HepG2 (cell line): ENCODE data around the gene MRPL34. TPM values are rescaled to one million over a fixed set of nuclear protein-coding genes. Genes with fewer than 3 reads are reported as not detected.

Source experiments
- DPF2 ChIP-seq: sonication (generic); formaldehyde crosslinking; IDR thresholded peaks from 2 replicates; pipeline ENCODE4 v1.4.0; 2020; ENCODE audit warnings: mild to moderate bottlenecking, low read depth, missing genetic modification reagents, borderline replicate concordance
- IRF1 ChIP-seq: sonication (generic); formaldehyde crosslinking; IDR thresholded peaks from 2 replicates; pipeline ENCODE4 v1.4.0; 2020; ENCODE audit warnings: low read depth, mild to moderate bottlenecking, missing genetic modification reagents
- MXD3 ChIP-seq: IDR thresholded peaks from 2 replicates; pipeline ENCODE4 v1.6.1; 2016; ENCODE audit warnings: mild to moderate bottlenecking, missing biosample characterization, missing genetic modification reagents
- NCOR1 ChIP-seq: fragments of 200-600 bp; sonication (generic); IDR thresholded peaks from 2 replicates; pipeline ENCODE4 v1.7.0; 2017; ENCODE audit warnings: antibody characterized with exemption, low read length, borderline replicate concordance
- NFATC3 ChIP-seq: sonication (generic); formaldehyde crosslinking; IDR thresholded peaks from 2 replicates; pipeline ENCODE4 v1.5.1; 2020; ENCODE audit warnings: mild to moderate bottlenecking, missing genetic modification reagents
- RELA ChIP-seq: sonication (generic); formaldehyde crosslinking; IDR thresholded peaks from 2 replicates; pipeline ENCODE4 v1.4.0; 2020; ENCODE audit warnings: missing genetic modification reagents
- TBL1XR1 ChIP-seq: fragments of 150-350 bp; IDR thresholded peaks from 2 replicates; pipeline ENCODE4 v1.6.1; 2014; ENCODE audit warnings: borderline replicate concordance, low read length; ENCODE audit not compliant: partially characterized antibody
- TBX3 ChIP-seq: fragments of 450-650 bp; IDR thresholded peaks from 2 replicates; pipeline ENCODE4 v1.6.1; 2017; ENCODE audit warnings: antibody characterized with exemption, mild to moderate bottlenecking, inconsistent platforms, borderline replicate concordance
- TEAD3 ChIP-seq: optimal IDR thresholded peaks from 2 replicates; pipeline ENCODE3; 2016; ENCODE audit warnings: borderline replicate concordance
- ZKSCAN5 ChIP-seq: sonication (generic); formaldehyde crosslinking; IDR thresholded peaks from 2 replicates; pipeline ENCODE4 v1.5.1; 2020; ENCODE audit warnings: mild to moderate bottlenecking, missing genetic modification reagents
- ZNF331 ChIP-seq: sonication (generic); formaldehyde crosslinking; IDR thresholded peaks from 2 replicates; pipeline ENCODE4 v1.4.0; 2020; ENCODE audit warnings: missing genetic modification reagents
- ZNF350 ChIP-seq: sonication (generic); formaldehyde crosslinking; IDR thresholded peaks from 2 replicates; pipeline ENCODE4 v1.4.0; 2020; ENCODE audit warnings: mild to moderate bottlenecking, low read depth, missing genetic modification reagents, borderline replicate concordance
- ZNF747 ChIP-seq: sonication (generic); formaldehyde crosslinking; IDR thresholded peaks from 2 replicates; pipeline ENCODE4 v1.8.1; 2023; ENCODE audit warnings: missing genetic modification reagents, mild to moderate bottlenecking, borderline replicate concordance
- ZNF891 ChIP-seq: sonication (generic); formaldehyde crosslinking; IDR thresholded peaks from 2 replicates; pipeline ENCODE4 v1.5.0; 2020; ENCODE audit warnings: mild to moderate bottlenecking, missing genetic modification reagents
- polyA plus RNA-seq, 8 experiments: library from polyadenylated mRNA; depleted of rRNA in 3 of 8; stranded (reverse) in 7 of 8; unstranded in 1 of 8; fragments of >200 nt; fragmentation: Illumina TruSeq in 4 of 8; extraction: Trizol in 4 of 8; gene quantifications; 2 replicates each; pipeline versions ENCODE4 v1.2.1 to v1.2.3, GENCODE V29; 2011 to 2016; ENCODE audit warnings: low read depth in 4 of 8, missing spikeins in 1 of 8, mixed read lengths in 1 of 8; ENCODE audit not compliant: insufficient read depth in 1 of 8
- total RNA-seq, 5 experiments: library from RNA; depleted of rRNA; stranded (reverse); fragments of >200 nt; fragmentation: Illumina TruSeq; extraction: Trizol; gene quantifications; 2 replicates each; pipeline ENCODE4 v1.2.3, GENCODE V29; 2016; ENCODE audit warnings: low read depth in 1 of 5
- TF ChIP-seq, protein P1 (sequence below): sonication (generic); formaldehyde crosslinking; IDR thresholded peaks from 2 replicates; pipeline ENCODE4 v1.8.1; 2023; ENCODE audit warnings: mild to moderate bottlenecking, missing genetic modification reagents
- TF ChIP-seq, protein P2 (sequence below): sonication (generic); formaldehyde crosslinking; IDR thresholded peaks from 2 replicates; pipeline ENCODE4 v1.5.0; 2020; ENCODE audit warnings: mild to moderate bottlenecking, missing genetic modification reagents, borderline replicate concordance
- TF ChIP-seq, protein P3 (sequence below): IDR thresholded peaks from 2 replicates; pipeline ENCODE4 v1.4.0; 2020; ENCODE audit warnings: mild to moderate bottlenecking, missing genetic modification reagents

Gene MRPL34
- total and polyA plus RNA-seq, 2 of the 13 experiments (the other 11 are each of a cell fraction or from before 2014, with no cell fraction given) = 74.0 to 77.3 TPM

DNA sequence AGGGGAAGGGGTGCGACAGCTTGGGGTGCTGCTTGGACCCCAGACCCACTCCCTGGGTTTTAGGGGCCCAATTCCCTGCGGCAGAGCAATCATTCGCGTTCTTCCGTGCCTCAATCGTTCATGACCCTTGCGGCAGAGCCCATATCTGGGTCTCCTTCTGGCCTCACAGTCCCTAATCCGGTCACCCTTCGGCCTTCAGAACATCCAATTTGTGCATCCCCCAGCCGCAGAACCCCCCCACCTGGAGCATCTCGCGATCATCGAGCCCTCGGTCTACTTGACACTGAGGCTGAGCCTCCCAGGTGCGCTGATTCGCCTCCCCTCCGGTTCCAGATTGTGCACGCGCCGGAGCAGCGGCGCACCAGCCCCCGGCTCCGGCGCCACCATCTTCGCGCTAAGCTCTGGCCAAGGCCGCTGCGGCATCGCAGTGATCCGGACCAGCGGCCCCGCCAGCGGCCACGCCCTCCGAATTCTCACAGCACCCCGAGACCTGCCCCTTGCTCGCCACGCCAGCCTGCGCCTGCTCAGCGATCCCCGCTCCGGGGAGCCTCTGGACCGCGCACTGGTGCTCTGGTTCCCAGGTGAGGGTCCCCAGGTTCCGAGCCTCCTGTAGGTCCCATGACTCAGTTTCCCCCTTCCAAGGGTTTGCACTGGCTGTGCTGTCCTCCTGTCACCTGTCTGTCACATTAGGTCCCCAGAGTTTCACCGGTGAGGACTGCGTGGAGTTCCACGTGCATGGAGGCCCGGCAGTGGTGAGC lies 32.2 kb downstream of the MRPL34 start (continued):
- TF ChIP-seq MXD3 (no peak), NCOR1 (no peak), DPF2 (CRISPR knock-in tag) (no peak), ZNF747 (no peak), TBL1XR1 (no peak), ZNF331 (CRISPR knock-in tag) (0 out of 2 replicates have a peak, but pooled peaks have one; percentile 29), TBX3 (no peak), IRF1 (CRISPR knock-in tag) (no peak), RELA (CRISPR knock-in tag) (no peak), NFATC3 (no peak; the same call in 1 of the 2 replicates), ZNF350 (CRISPR knock-in tag) (no peak), ZNF891 (no peak; the same call in 1 of the 2 replicates), TEAD3 (CRISPR knock-in tag) (no peak), ZKSCAN5 (CRISPR knock-in tag) (no peak)
- TF ChIP-seq, protein P1, sequence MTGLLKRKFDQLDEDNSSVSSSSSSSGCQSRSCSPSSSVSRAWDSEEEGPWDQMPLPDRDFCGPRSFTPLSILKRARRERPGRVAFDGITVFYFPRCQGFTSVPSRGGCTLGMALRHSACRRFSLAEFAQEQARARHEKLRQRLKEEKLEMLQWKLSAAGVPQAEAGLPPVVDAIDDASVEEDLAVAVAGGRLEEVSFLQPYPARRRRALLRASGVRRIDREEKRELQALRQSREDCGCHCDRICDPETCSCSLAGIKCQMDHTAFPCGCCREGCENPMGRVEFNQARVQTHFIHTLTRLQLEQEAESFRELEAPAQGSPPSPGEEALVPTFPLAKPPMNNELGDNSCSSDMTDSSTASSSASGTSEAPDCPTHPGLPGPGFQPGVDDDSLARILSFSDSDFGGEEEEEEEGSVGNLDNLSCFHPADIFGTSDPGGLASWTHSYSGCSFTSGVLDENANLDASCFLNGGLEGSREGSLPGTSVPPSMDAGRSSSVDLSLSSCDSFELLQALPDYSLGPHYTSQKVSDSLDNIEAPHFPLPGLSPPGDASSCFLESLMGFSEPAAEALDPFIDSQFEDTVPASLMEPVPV (CRISPR knock-in tag) = peak; percentile 4; the same call in 1 of the 2 replicates
- TF ChIP-seq, protein P2, sequence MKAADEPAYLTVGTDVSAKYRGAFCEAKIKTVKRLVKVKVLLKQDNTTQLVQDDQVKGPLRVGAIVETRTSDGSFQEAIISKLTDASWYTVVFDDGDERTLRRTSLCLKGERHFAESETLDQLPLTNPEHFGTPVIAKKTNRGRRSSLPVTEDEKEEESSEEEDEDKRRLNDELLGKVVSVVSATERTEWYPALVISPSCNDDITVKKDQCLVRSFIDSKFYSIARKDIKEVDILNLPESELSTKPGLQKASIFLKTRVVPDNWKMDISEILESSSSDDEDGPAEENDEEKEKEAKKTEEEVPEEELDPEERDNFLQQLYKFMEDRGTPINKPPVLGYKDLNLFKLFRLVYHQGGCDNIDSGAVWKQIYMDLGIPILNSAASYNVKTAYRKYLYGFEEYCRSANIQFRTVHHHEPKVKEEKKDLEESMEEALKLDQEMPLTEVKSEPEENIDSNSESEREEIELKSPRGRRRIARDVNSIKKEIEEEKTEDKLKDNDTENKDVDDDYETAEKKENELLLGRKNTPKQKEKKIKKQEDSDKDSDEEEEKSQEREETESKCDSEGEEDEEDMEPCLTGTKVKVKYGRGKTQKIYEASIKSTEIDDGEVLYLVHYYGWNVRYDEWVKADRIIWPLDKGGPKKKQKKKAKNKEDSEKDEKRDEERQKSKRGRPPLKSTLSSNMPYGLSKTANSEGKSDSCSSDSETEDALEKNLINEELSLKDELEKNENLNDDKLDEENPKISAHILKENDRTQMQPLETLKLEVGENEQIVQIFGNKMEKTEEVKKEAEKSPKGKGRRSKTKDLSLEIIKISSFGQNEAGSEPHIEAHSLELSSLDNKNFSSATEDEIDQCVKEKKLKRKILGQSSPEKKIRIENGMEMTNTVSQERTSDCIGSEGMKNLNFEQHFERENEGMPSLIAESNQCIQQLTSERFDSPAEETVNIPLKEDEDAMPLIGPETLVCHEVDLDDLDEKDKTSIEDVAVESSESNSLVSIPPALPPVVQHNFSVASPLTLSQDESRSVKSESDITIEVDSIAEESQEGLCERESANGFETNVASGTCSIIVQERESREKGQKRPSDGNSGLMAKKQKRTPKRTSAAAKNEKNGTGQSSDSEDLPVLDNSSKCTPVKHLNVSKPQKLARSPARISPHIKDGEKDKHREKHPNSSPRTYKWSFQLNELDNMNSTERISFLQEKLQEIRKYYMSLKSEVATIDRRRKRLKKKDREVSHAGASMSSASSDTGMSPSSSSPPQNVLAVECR (CRISPR knock-in tag) = peak; percentile 60; the same call in 1 of the 2 replicates
- TF ChIP-seq, protein P3, sequence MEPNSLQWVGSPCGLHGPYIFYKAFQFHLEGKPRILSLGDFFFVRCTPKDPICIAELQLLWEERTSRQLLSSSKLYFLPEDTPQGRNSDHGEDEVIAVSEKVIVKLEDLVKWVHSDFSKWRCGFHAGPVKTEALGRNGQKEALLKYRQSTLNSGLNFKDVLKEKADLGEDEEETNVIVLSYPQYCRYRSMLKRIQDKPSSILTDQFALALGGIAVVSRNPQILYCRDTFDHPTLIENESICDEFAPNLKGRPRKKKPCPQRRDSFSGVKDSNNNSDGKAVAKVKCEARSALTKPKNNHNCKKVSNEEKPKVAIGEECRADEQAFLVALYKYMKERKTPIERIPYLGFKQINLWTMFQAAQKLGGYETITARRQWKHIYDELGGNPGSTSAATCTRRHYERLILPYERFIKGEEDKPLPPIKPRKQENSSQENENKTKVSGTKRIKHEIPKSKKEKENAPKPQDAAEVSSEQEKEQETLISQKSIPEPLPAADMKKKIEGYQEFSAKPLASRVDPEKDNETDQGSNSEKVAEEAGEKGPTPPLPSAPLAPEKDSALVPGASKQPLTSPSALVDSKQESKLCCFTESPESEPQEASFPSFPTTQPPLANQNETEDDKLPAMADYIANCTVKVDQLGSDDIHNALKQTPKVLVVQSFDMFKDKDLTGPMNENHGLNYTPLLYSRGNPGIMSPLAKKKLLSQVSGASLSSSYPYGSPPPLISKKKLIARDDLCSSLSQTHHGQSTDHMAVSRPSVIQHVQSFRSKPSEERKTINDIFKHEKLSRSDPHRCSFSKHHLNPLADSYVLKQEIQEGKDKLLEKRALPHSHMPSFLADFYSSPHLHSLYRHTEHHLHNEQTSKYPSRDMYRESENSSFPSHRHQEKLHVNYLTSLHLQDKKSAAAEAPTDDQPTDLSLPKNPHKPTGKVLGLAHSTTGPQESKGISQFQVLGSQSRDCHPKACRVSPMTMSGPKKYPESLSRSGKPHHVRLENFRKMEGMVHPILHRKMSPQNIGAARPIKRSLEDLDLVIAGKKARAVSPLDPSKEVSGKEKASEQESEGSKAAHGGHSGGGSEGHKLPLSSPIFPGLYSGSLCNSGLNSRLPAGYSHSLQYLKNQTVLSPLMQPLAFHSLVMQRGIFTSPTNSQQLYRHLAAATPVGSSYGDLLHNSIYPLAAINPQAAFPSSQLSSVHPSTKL = 0 out of 2 replicates have a peak, but pooled peaks have one; percentile 4
